ENCODE data around the gene KCNK4. TPM values are rescaled to one million over a fixed set of nuclear protein-coding genes. Genes with fewer than 3 reads are reported as not detected.

KCNK4 gene
- total RNA-seq, 1 experiment from 2014 or later: 0.26 TPM

DNA sequence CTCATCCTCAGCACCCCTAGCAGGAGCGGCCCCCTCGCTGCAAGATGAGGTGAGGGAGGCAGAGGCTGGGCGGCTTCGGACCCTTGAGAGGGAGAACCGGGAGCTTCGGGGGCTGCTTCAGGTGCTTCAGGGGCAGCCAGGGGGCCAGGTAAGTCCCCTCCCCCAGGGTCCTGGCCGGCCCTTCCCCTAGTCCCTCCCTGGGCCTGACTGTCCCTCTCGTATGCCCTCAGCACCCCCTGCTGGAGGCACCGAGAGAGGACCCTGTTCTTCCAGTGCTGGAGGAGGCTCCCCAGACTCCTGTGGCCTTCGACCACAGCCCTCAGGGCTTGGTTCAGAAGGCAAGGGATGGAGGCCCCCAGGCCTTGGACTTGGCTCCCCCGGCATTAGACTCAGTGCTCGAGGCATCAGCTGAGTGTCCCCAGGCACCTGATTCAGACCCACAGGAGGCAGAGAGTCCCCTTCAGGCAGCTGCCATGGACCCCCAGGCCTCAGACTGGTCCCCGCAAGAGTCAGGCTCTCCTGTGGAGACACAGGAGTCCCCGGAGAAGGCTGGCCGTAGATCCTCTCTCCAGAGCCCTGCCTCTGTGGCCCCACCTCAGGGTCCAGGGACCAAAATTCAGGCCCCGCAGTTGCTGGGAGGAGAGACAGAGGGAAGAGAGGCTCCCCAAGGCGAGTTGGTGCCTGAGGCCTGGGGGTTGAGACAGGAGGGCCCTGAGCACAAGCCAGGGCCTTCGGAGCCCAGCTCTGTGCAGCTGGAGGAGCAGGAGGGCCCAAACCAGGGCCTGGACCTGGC is 52.9 kb downstream of the KCNK4 start:
- Histone ChIP-seq H3K9me3 (ENCODE audit: low read depth, low read length, poor library complexity, severe bottlenecking) (no peaks in the 10 kb centered on the region), H3K4me1 (ENCODE audit: insufficient read depth, low read length, poor library complexity, severe bottlenecking) (no peaks in the 10 kb centered on the region), H3K36me3 (ENCODE audit: insufficient read depth, low read length, poor library complexity, severe bottlenecking) (no peaks in the 10 kb centered on the region), H3K27me3 (replicated peaks; ENCODE audit: insufficient read depth, low read depth, low read length, poor library complexity) (no peaks in the 10 kb centered on the region), H3K27ac (ENCODE audit: low read depth, low read length, poor library complexity, severe bottlenecking) (no peak overlapping the region), H3K4me3 (ENCODE audit: low read depth, low read length, poor library complexity, severe bottlenecking) (no peak overlapping the region)
- intact Hi-C loops (cut with micrococcal nuclease; ENCODE audit: unreplicated experiment): no loop called here
- no peak for DNase-seq (ENCODE audit: low spot score)
- CTCF ChIA-PET: interaction anchor here (1.9 kb wide), 1 partner anchor 11 kb away, joined by 14 read pairs; no protein-coding TSS in a partner anchor
- POLR2A ChIA-PET (ENCODE audit: low non-redundant PET): no interaction called here
- TF ChIP-seq CTCF (conservative IDR thresholded peaks at IDR 0.05; ENCODE audit: low read depth, low read length): peak; percentile 47
- TF ChIP-seq EZH2 (IDR thresholded peaks at IDR 0.05; ENCODE audit: borderline replicate concordance, low read depth, low read length, poor library complexity, severe bottlenecking): no peak
- BruUV-seq (replicated peaks): no TSS peak

- no peak overlapping the region for H3K4me3 ChIP-seq (ENCODE audit: low read depth, low read length, poor library complexity, severe bottlenecking)
Measured at GRCh38 chr11:64344787-64345186, 53.7 kb downstream of the KCNK4 start.

DNA sequence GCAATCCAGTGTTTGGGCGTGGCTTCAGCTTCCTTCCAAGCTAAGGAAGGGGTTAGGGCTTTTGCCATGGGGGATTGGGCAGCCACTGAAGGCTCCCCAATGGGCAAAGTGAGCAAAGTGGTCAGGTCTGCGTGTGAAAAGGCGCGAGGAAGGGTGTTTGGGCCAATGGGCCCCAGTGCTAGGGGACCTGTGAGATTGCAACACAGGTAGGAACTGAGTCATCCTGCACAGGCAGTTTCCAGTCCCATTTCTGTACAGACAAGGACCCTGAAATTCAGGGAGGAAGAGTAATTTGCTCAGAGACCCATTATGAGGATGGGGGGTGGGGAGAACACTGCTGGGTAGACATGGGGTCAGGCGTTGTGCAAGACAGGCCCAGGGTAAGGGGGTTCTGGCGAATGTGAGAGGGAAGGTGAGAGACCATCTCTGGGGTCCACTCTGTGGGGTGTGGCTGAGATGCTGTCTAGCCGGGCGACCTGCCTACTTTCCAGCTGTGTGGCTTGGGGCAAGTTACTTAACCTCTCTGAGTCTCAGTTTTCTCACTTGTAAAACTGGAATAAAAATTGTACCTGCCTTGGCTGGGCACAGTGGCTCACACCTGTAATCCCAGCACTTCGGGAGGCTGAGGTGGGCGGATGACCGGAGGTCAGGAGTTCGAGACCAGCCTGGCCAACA is 56.2 kb downstream of the KCNK4 start:
- Histone ChIP-seq H3K36me3 (ENCODE audit: insufficient read depth, low read length, poor library complexity, severe bottlenecking) (no peaks in the 10 kb centered on the region), H3K9me3 (ENCODE audit: low read depth, low read length, poor library complexity, severe bottlenecking) (no peaks in the 10 kb centered on the region), H3K27me3 (replicated peaks; ENCODE audit: insufficient read depth, low read depth, low read length, poor library complexity) (no peaks in the 10 kb centered on the region), H3K4me1 (ENCODE audit: insufficient read depth, low read length, poor library complexity, severe bottlenecking) (no peaks in the 10 kb centered on the region), H3K4me3 (ENCODE audit: low read depth, low read length, poor library complexity, severe bottlenecking) (no peak overlapping the region), H3K27ac (ENCODE audit: low read depth, low read length, poor library complexity, severe bottlenecking) (no peak overlapping the region)
- BruUV-seq (replicated peaks): no TSS peak
- ChIA-PET CTCF (no interaction called here), POLR2A (ENCODE audit: low non-redundant PET) (no interaction called here)
- TF ChIP-seq CTCF (conservative IDR thresholded peaks at IDR 0.05; ENCODE audit: low read depth, low read length) (no peak), EZH2 (IDR thresholded peaks at IDR 0.05; ENCODE audit: borderline replicate concordance, low read depth, low read length, poor library complexity, severe bottlenecking) (no peak)
- no peak for DNase-seq (ENCODE audit: low spot score)
- intact Hi-C loops (cut with micrococcal nuclease; ENCODE audit: unreplicated experiment): no loop called here

More at GRCh38 chr11:64344787-64345186, 53.7 kb downstream of the KCNK4 start:
- POLR2A ChIA-PET (ENCODE audit: low non-redundant PET): no interaction called here
- intact Hi-C loops (cut with micrococcal nuclease; ENCODE audit: unreplicated experiment): no loop called here
- CTCF ChIA-PET: interaction anchor here (1.9 kb wide), 1 partner anchor 10 kb away, joined by 14 read pairs; no protein-coding TSS in a partner anchor
- BruUV-seq (replicated peaks): no TSS peak
- Histone ChIP-seq H3K4me1 (ENCODE audit: insufficient read depth, low read length, poor library complexity, severe bottlenecking) (no peaks in the 10 kb centered on the region), H3K27me3 (replicated peaks; ENCODE audit: insufficient read depth, low read depth, low read length, poor library complexity) (no peaks in the 10 kb centered on the region), H3K36me3 (ENCODE audit: insufficient read depth, low read length, poor library complexity, severe bottlenecking) (no peaks in the 10 kb centered on the region), H3K9me3 (ENCODE audit: low read depth, low read length, poor library complexity, severe bottlenecking) (no peaks in the 10 kb centered on the region), H3K27ac (ENCODE audit: low read depth, low read length, poor library complexity, severe bottlenecking) (no peak overlapping the region)
- TF ChIP-seq CTCF (conservative IDR thresholded peaks at IDR 0.05; ENCODE audit: low read depth, low read length) (no peak), EZH2 (IDR thresholded peaks at IDR 0.05; ENCODE audit: borderline replicate concordance, low read depth, low read length, poor library complexity, severe bottlenecking) (no peak)
- no peak for DNase-seq (ENCODE audit: low spot score)

Data from A673 (cell line).